Retinal pigment epithelial cell (primary cell): Measurements from ENCODE around the gene ACOT9.
"Not testable (repeated sequence)": the region's sequence is repeated elsewhere in the genome, so short reads cannot be mapped to it uniquely, and the experiment has no call there.

ENCODE experiments used
- DNase-seq: peaks from one replicate; pipeline ENCODE4 v3.0.0-alpha.2; 2010; ENCODE audit warnings: low read depth
- H3K4me3 ChIP-seq: 2 replicates; pipeline ENCODE4 v1.5.1; 2011; ENCODE audit warnings: mild to moderate bottlenecking, low read length, control low read depth, moderate library complexity
- TF ChIP-seq, protein P1 (sequence below): conservative IDR thresholded peaks from 2 replicates; pipeline ENCODE4 v1.5.1; 2011; ENCODE audit warnings: low read depth, low read length, control low read depth, inconsistent platforms

ACOT9 gene

DNA sequence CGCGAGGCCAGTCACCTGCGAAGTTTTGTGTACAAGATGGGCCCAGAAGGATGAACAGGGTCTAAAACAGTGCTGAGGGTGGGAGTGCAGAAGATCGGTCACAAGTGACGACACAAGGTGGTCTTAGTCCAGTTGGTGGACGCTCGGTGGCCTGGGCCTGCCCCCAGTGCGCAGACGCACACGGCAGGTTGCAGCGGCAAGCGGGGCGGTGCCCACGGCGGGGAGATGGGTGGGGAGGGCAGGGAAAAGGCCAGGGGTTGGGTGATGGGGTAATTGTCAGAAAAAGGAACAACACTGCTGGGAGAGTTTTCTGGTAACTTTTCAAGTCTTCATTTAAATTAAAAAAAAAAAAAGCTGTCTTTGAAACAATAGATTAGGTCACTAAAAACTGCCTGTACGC lies 76.8 kb downstream of the ACOT9 start:
- no peak overlapping the region for H3K4me3 ChIP-seq
- no peak for DNase-seq
- TF ChIP-seq, protein P1, sequence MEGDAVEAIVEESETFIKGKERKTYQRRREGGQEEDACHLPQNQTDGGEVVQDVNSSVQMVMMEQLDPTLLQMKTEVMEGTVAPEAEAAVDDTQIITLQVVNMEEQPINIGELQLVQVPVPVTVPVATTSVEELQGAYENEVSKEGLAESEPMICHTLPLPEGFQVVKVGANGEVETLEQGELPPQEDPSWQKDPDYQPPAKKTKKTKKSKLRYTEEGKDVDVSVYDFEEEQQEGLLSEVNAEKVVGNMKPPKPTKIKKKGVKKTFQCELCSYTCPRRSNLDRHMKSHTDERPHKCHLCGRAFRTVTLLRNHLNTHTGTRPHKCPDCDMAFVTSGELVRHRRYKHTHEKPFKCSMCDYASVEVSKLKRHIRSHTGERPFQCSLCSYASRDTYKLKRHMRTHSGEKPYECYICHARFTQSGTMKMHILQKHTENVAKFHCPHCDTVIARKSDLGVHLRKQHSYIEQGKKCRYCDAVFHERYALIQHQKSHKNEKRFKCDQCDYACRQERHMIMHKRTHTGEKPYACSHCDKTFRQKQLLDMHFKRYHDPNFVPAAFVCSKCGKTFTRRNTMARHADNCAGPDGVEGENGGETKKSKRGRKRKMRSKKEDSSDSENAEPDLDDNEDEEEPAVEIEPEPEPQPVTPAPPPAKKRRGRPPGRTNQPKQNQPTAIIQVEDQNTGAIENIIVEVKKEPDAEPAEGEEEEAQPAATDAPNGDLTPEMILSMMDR = no peak

GRCh38 chrX:23664496-23664895 lies 78.6 kb downstream of the ACOT9 start:
- H3K4me3 ChIP-seq = no peak overlapping the region
- TF ChIP-seq, protein P1 = no peak
- DNase-seq = no peak

GRCh38 chrX:23662853-23663252 lies 80.2 kb downstream of the ACOT9 start:
- no peak overlapping the region for H3K4me3 ChIP-seq
- DNase-seq = no peak
- TF ChIP-seq, protein P1 = no peak

DNA sequence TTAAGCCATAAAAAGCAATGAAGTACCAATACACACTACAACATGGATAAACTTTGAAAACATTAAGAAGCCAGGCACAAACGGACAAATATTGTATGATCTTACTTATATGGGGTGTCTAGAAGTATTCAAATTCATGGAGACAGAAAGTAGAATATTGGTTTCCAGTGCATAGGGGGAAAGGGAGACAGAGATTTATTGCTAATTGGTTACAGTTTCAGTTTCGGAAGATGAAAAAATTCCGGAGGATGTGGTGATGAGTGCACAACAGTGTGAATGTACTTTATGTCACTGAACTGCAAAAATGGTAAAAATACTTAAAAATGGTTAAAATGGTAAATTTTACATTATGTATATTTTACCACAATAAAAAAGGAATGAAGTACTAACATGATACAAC lies 80.9 kb downstream of the ACOT9 start:
- TF ChIP-seq, protein P1 = no peak
- no peak for DNase-seq
- H3K4me3 ChIP-seq = no peak overlapping the region

DNA sequence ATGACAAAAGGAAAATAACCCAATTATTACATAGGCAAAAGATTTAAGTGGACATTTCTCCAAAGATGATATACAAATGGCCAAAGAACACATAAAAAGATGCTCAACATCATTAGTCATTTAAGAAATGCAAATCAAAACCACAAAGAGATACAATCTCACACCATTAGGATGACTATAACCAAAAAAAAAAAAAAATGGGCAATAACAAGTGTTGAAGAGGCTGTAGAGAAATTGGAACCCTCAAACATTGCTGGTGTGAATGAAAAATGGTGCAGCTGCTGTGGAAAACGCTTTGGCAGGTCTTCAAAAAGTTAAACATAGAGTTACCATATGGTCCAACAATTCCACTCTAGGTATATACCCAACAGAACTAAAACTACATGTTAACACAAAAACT lies 81.4 kb downstream of the ACOT9 start:
- DNase-seq = no peak
- TF ChIP-seq, protein P1 = no peak
- H3K4me3 ChIP-seq = no peak overlapping the region

DNA sequence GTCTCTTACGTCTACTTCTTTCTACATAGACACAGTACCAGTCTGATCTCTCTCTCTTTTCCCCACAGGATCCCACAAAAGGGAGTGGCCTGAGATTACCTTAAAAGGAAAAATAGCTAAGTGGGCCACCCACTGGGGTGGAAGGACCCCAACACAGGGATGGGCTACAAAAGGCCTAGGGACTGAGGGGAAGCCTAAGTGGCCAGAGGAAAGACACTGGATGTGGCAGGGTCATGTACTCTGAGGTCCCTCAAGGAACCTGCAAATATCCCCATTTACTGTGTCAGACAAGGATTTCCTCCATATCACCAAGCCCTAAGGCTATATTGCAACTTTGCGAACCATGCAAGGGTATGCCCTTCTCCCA lies 82.3 kb downstream of the ACOT9 start:
- H3K4me3 ChIP-seq = no peak overlapping the region
- no peak for DNase-seq
- TF ChIP-seq, protein P1 = no peak

GRCh38 chrX:23660083-23660765 lies 82.9 kb downstream of the ACOT9 start:
- not testable (repeated sequence) for DNase-seq, H3K4me3 ChIP-seq
